ENCODE data around the gene PPP1R12B.

Gene PPP1R12B

GRCh38 chr1:202586018-202586821 is 237.7 kb downstream of the PPP1R12B start:
- no peak for DNase-seq (ENCODE audit: low spot score)
- no peaks in the 10 kb centered on the region for H3K27me3 Mint-ChIP-seq (ENCODE audit: low read depth)
- H3K27ac Mint-ChIP-seq: no peak overlapping the region
- peaks cover 2% of the 10 kb centered on the region for H3K4me1 Mint-ChIP-seq (ENCODE audit: low read depth)
- no peaks in the 10 kb centered on the region for H3K9me3 Mint-ChIP-seq
- no peak overlapping the region for H3K4me3 Mint-ChIP-seq
- no peaks in the 10 kb centered on the region for H3K36me3 Mint-ChIP-seq (ENCODE audit: low read depth)

- H3K36me3 Mint-ChIP-seq (ENCODE audit: low read depth): no peaks in the 10 kb centered on the region
- H3K4me1 Mint-ChIP-seq (ENCODE audit: low read depth): peaks cover 2% of the 10 kb centered on the region
- H3K9me3 Mint-ChIP-seq: no peaks in the 10 kb centered on the region
- H3K27me3 Mint-ChIP-seq (ENCODE audit: low read depth): no peaks in the 10 kb centered on the region
- no peak for DNase-seq (ENCODE audit: low spot score)
- no peak overlapping the region for H3K4me3 Mint-ChIP-seq
- no peak overlapping the region for H3K27ac Mint-ChIP-seq
These were observed 238.4 kb downstream of the PPP1R12B start for GRCh38 chr1:202586871-202587270.

- Mint-ChIP-seq H3K36me3 (ENCODE audit: low read depth) (no peaks in the 10 kb centered on the region), H3K27me3 (ENCODE audit: low read depth) (no peaks in the 10 kb centered on the region), H3K4me3 (no peak overlapping the region), H3K9me3 (no peaks in the 10 kb centered on the region), H3K27ac (peak overlapping the region; percentile 47), H3K4me1 (ENCODE audit: low read depth) (peaks cover 2% of the 10 kb centered on the region)
- DNase-seq (ENCODE audit: low spot score): no peak
These were observed 239.5 kb downstream of the PPP1R12B start for GRCh38 chr1:202587859-202588485.

- DNase-seq (ENCODE audit: low spot score): no peak
- Mint-ChIP-seq H3K36me3 (ENCODE audit: low read depth) (no peaks in the 10 kb centered on the region), H3K9me3 (no peaks in the 10 kb centered on the region), H3K4me1 (ENCODE audit: low read depth) (peaks cover 2% of the 10 kb centered on the region), H3K4me3 (no peak overlapping the region), H3K27ac (no peak overlapping the region), H3K27me3 (ENCODE audit: low read depth) (no peaks in the 10 kb centered on the region)
These were observed 240.1 kb downstream of the PPP1R12B start for GRCh38 chr1:202588503-202589189.

GRCh38 chr1:202589190-202589930 is 240.9 kb downstream of the PPP1R12B start:
- peaks cover 2% of the 10 kb centered on the region for H3K4me1 Mint-ChIP-seq (ENCODE audit: low read depth)
- no peaks in the 10 kb centered on the region for H3K27me3 Mint-ChIP-seq (ENCODE audit: low read depth)
- H3K9me3 Mint-ChIP-seq: no peaks in the 10 kb centered on the region
- H3K4me3 Mint-ChIP-seq: no peak overlapping the region
- no peak for DNase-seq (ENCODE audit: low spot score)
- no peaks in the 10 kb centered on the region for H3K36me3 Mint-ChIP-seq (ENCODE audit: low read depth)
- H3K27ac Mint-ChIP-seq: no peak overlapping the region

GRCh38 chr1:202590126-202590525 is 241.6 kb downstream of the PPP1R12B start:
- no peak overlapping the region for H3K27ac Mint-ChIP-seq
- no peaks in the 10 kb centered on the region for H3K36me3 Mint-ChIP-seq (ENCODE audit: low read depth)
- no peak overlapping the region for H3K4me3 Mint-ChIP-seq
- no peak for DNase-seq (ENCODE audit: low spot score)
- H3K4me1 Mint-ChIP-seq (ENCODE audit: low read depth): peaks cover 2% of the 10 kb centered on the region
- no peaks in the 10 kb centered on the region for H3K27me3 Mint-ChIP-seq (ENCODE audit: low read depth)
- H3K9me3 Mint-ChIP-seq: no peaks in the 10 kb centered on the region

- no peak for DNase-seq (ENCODE audit: low spot score)
- Mint-ChIP-seq H3K4me3 (no peak overlapping the region), H3K27me3 (ENCODE audit: low read depth) (no peaks in the 10 kb centered on the region), H3K36me3 (ENCODE audit: low read depth) (no peaks in the 10 kb centered on the region), H3K9me3 (no peaks in the 10 kb centered on the region), H3K4me1 (ENCODE audit: low read depth) (peaks cover 2% of the 10 kb centered on the region), H3K27ac (no peak overlapping the region)
These were observed 242.5 kb downstream of the PPP1R12B start for GRCh38 chr1:202590975-202591411.

- DNase-seq (ENCODE audit: low spot score): no peak
- no peak overlapping the region for H3K4me3 Mint-ChIP-seq
- no peaks in the 10 kb centered on the region for H3K9me3 Mint-ChIP-seq
- H3K36me3 Mint-ChIP-seq (ENCODE audit: low read depth): no peaks in the 10 kb centered on the region
- H3K27ac Mint-ChIP-seq: no peak overlapping the region
- no peaks in the 10 kb centered on the region for H3K27me3 Mint-ChIP-seq (ENCODE audit: low read depth)
- H3K4me1 Mint-ChIP-seq (ENCODE audit: low read depth): no peaks in the 10 kb centered on the region
These were observed 243.0 kb downstream of the PPP1R12B start for GRCh38 chr1:202591515-202591914.

- no peaks in the 10 kb centered on the region for H3K27me3 Mint-ChIP-seq (ENCODE audit: low read depth)
- no peaks in the 10 kb centered on the region for H3K36me3 Mint-ChIP-seq (ENCODE audit: low read depth)
- H3K27ac Mint-ChIP-seq: no peak overlapping the region
These were observed 243.6 kb downstream of the PPP1R12B start for GRCh38 chr1:202592146-202592545.

GRCh38 chr1:202593845-202594244 is 245.3 kb downstream of the PPP1R12B start:
- Mint-ChIP-seq H3K27me3 (ENCODE audit: low read depth) (no peaks in the 10 kb centered on the region), H3K4me3 (no peak overlapping the region), H3K4me1 (ENCODE audit: low read depth) (no peaks in the 10 kb centered on the region), H3K9me3 (no peaks in the 10 kb centered on the region), H3K36me3 (ENCODE audit: low read depth) (no peaks in the 10 kb centered on the region), H3K27ac (no peak overlapping the region)
- no peak for DNase-seq (ENCODE audit: low spot score)

More at GRCh38 chr1:202592146-202592545, 243.6 kb downstream of the PPP1R12B start:
- DNase-seq (ENCODE audit: low spot score): no peak
- Mint-ChIP-seq H3K9me3 (no peaks in the 10 kb centered on the region), H3K4me1 (ENCODE audit: low read depth) (no peaks in the 10 kb centered on the region), H3K4me3 (no peak overlapping the region)

- no peak for DNase-seq (ENCODE audit: low spot score)
- no peak overlapping the region for H3K27ac Mint-ChIP-seq
- no peaks in the 10 kb centered on the region for H3K9me3 Mint-ChIP-seq
- no peaks in the 10 kb centered on the region for H3K4me1 Mint-ChIP-seq (ENCODE audit: low read depth)
- H3K4me3 Mint-ChIP-seq: no peak overlapping the region
- H3K27me3 Mint-ChIP-seq (ENCODE audit: low read depth): no peaks in the 10 kb centered on the region
- H3K36me3 Mint-ChIP-seq (ENCODE audit: low read depth): no peaks in the 10 kb centered on the region
These were observed 248.1 kb downstream of the PPP1R12B start for GRCh38 chr1:202596638-202597037.

- H3K4me1 Mint-ChIP-seq (ENCODE audit: low read depth): no peaks in the 10 kb centered on the region
- H3K4me3 Mint-ChIP-seq: no peak overlapping the region
- DNase-seq (ENCODE audit: low spot score): no peak
- H3K27ac Mint-ChIP-seq: no peak overlapping the region
- no peaks in the 10 kb centered on the region for H3K27me3 Mint-ChIP-seq (ENCODE audit: low read depth)
- no peaks in the 10 kb centered on the region for H3K9me3 Mint-ChIP-seq
- H3K36me3 Mint-ChIP-seq (ENCODE audit: low read depth): no peaks in the 10 kb centered on the region
These were observed 248.7 kb downstream of the PPP1R12B start for GRCh38 chr1:202597090-202597761.

GRCh38 chr1:202599669-202600431 is 251.4 kb downstream of the PPP1R12B start:
- Mint-ChIP-seq H3K4me3 (no peak overlapping the region), H3K4me1 (ENCODE audit: low read depth) (no peaks in the 10 kb centered on the region), H3K9me3 (no peaks in the 10 kb centered on the region), H3K27ac (no peak overlapping the region), H3K27me3 (ENCODE audit: low read depth) (no peaks in the 10 kb centered on the region), H3K36me3 (ENCODE audit: low read depth) (no peaks in the 10 kb centered on the region)
- peak; percentile 32 for DNase-seq (ENCODE audit: low spot score)

Data from T-helper 2 cell treated with Interferon-gamma antibody and Interleukin-4, amounts not matched to agents 5 μg/mL and 100 μg/mL, for 36 hours (primary cell).